Smooth muscle cell (in vitro differentiated cells): ENCODE results near the gene KCNQ1OT1. TPM values are rescaled to one million over a fixed set of nuclear protein-coding genes. Genes with fewer than 3 reads are reported as not detected.

ENCODE experiments used
- DNase-seq: peaks from one replicate; lab custom pipeline; 2025; ENCODE audit not compliant: unreplicated experiment; lab: John Stamatoyannopoulos, UW
- H2AFZ ChIP-seq: fragments of 200-600 bp; sonication (generic); 2 replicates; pipeline ENCODE4 v1.6.0; 2016; ENCODE audit warnings: antibody characterized with exemption, low read depth, mild to moderate bottlenecking
- H3F3A ChIP-seq: fragments of 200-600 bp; sonication (generic); 2 replicates; pipeline ENCODE4 v1.6.0; 2017; ENCODE audit warnings: antibody characterized with exemption, low read depth
- H3K27ac ChIP-seq: fragments of 200-600 bp; sonication (generic); 2 replicates; pipeline ENCODE4 v1.5.1; 2016; ENCODE audit warnings: low read depth, mild to moderate bottlenecking
- H3K27me3 ChIP-seq: fragments of 200-600 bp; sonication (generic); 2 replicates; pipeline ENCODE4 v1.6.1; 2016; ENCODE audit warnings: low read depth, mild to moderate bottlenecking
- H3K36me3 ChIP-seq: fragments of 200-600 bp; sonication (generic); 2 replicates; pipeline ENCODE4 v1.5.1; 2016; ENCODE audit warnings: low read depth
- H3K4me1 ChIP-seq: fragments of 200-600 bp; sonication (generic); 2 replicates; pipeline ENCODE4 v1.5.1; 2016; ENCODE audit warnings: low read depth
- H3K4me2 ChIP-seq: fragments of 200-600 bp; sonication (generic); 2 replicates; pipeline ENCODE4 v1.6.0; 2016; ENCODE audit warnings: mild to moderate bottlenecking
- H3K4me3 ChIP-seq: fragments of 200-600 bp; sonication (generic); 2 replicates; pipeline ENCODE4 v1.5.1; 2016; ENCODE audit warnings: mild to moderate bottlenecking
- H3K79me2 ChIP-seq: fragments of 200-600 bp; sonication (generic); 2 replicates; pipeline ENCODE4 v1.6.0; 2016; ENCODE audit warnings: low read depth, mild to moderate bottlenecking
- H3K9ac ChIP-seq: fragments of 200-600 bp; sonication (generic); 2 replicates; pipeline ENCODE4 v1.6.0; 2016; ENCODE audit warnings: low read depth
- H3K9me3 ChIP-seq: fragments of 200-600 bp; sonication (generic); replicated peaks from 2 replicates; pipeline ENCODE4 v1.5.1; 2016; ENCODE audit warnings: low read depth
- H4K20me1 ChIP-seq: fragments of 200-600 bp; sonication (generic); 2 replicates; pipeline ENCODE4 v1.6.0; 2016; ENCODE audit warnings: low read depth
- WGBS: methylation state at CpG from one replicate; pipeline ENCODE4 v1.1.7; 2016; ENCODE audit warnings: low lambda C conversion rate; 5-methylcytosine and 5-hydroxymethylcytosine counted together
- polyA plus RNA-seq: library from polyadenylated mRNA; unstranded; fragments of >200 nt; fragmentation: Nextera tagmentation; extraction: Ambion mirVana; gene quantifications from 2 replicates; pipeline ENCODE4 v1.2.1, GENCODE V29; 2016
- total RNA-seq: library from RNA; depleted of rRNA; stranded (reverse); fragments of >200 nt; gene quantifications from 2 replicates; pipeline ENCODE4 v1.2.3, GENCODE V29; 2014
- TF ChIP-seq, protein P1 (sequence below): fragments of 200-600 bp; sonication (generic); IDR thresholded peaks from 2 replicates; pipeline ENCODE4 v1.5.1; 2017; ENCODE audit warnings: borderline replicate concordance, mild to moderate bottlenecking, antibody characterized with exemption; ENCODE audit not compliant: insufficient read depth, poor library complexity, severe bottlenecking

Gene KCNQ1OT1
- total and polyA plus RNA-seq, 2 experiments from 2014 or later: 1.6 to 9.8 TPM

DNA sequence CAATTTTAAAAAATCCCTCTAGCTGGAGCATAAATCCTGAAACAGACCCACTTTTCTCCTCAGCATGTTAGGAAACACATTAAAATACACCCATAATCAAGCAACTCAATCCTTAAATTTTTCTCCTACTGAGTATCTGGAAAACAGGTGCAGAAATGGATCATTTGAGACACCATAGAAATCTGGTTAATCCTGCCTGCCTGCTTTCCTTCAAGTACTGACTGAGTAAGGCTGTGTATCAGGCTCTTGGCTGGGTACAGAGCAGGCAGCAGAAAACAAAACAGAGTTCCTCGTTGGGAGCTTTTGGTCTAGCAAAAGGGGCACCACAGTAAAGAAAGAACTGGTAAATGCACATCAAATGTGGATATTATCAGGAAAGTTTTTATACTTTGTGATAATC is 1.9 kb downstream of the KCNQ1OT1 start:
- peaks cover 69% of the 10 kb centered on the region for H3K79me2 ChIP-seq
- TF ChIP-seq, protein P1, sequence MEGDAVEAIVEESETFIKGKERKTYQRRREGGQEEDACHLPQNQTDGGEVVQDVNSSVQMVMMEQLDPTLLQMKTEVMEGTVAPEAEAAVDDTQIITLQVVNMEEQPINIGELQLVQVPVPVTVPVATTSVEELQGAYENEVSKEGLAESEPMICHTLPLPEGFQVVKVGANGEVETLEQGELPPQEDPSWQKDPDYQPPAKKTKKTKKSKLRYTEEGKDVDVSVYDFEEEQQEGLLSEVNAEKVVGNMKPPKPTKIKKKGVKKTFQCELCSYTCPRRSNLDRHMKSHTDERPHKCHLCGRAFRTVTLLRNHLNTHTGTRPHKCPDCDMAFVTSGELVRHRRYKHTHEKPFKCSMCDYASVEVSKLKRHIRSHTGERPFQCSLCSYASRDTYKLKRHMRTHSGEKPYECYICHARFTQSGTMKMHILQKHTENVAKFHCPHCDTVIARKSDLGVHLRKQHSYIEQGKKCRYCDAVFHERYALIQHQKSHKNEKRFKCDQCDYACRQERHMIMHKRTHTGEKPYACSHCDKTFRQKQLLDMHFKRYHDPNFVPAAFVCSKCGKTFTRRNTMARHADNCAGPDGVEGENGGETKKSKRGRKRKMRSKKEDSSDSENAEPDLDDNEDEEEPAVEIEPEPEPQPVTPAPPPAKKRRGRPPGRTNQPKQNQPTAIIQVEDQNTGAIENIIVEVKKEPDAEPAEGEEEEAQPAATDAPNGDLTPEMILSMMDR: no peak
- peaks cover 32% of the 10 kb centered on the region for H3K4me1 ChIP-seq
- H4K20me1 ChIP-seq: peaks cover 67% of the 10 kb centered on the region
- 38% methylated on average over 1 of the region's 1 CpG for WGBS
- H3F3A ChIP-seq: peaks cover 15% of the 10 kb centered on the region
- peak overlapping the region; percentile 61 for H3K4me3 ChIP-seq
- no peak for DNase-seq
- H3K9ac ChIP-seq: peak overlapping the region; percentile 89
- H3K27me3 ChIP-seq: no peaks in the 10 kb centered on the region
- no peaks in the 10 kb centered on the region for H3K36me3 ChIP-seq
- no peak overlapping the region for H2AFZ ChIP-seq
- H3K9me3 ChIP-seq: no peaks in the 10 kb centered on the region
- peak overlapping the region; percentile 83 for H3K4me2 ChIP-seq
- H3K27ac ChIP-seq: no peak overlapping the region

DNA sequence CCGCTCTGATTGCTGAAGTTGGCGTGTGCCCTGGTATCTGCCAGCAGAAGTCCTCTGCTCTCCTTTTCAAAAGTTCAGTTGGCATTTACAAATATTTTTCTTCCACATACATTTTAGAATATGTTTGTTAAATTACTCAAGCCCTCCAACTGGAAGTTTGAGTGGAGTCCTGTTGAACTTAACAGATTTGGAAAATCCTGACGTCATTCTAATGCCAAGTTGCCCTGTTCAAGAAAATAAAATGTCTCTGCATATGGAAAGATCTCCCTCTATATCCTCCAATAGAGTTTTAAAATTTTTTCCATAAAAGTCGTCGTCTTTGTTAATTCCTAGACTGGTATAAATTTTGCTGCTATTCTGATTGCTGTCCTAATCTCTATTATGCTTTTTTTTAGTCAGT is 3.3 kb downstream of the KCNQ1OT1 start:
- H3K4me2 ChIP-seq: peak overlapping the region; percentile 83
- H4K20me1 ChIP-seq: peaks cover 81% of the 10 kb centered on the region
- 86% methylated on average over 5 of the region's 5 CpGs for WGBS
- no peak for DNase-seq
- peaks cover 83% of the 10 kb centered on the region for H3K79me2 ChIP-seq
- H3K9me3 ChIP-seq: no peaks in the 10 kb centered on the region
- TF ChIP-seq, protein P1: no peak
- no peaks in the 10 kb centered on the region for H3K36me3 ChIP-seq
- peaks cover 45% of the 10 kb centered on the region for H3K4me1 ChIP-seq
- H3F3A ChIP-seq: peaks cover 6% of the 10 kb centered on the region
- H3K27me3 ChIP-seq: no peaks in the 10 kb centered on the region
- no peak overlapping the region for H2AFZ ChIP-seq
- H3K4me3 ChIP-seq: peak overlapping the region; percentile 61
- no peak overlapping the region for H3K27ac ChIP-seq
- H3K9ac ChIP-seq: peak overlapping the region; percentile 20

DNA sequence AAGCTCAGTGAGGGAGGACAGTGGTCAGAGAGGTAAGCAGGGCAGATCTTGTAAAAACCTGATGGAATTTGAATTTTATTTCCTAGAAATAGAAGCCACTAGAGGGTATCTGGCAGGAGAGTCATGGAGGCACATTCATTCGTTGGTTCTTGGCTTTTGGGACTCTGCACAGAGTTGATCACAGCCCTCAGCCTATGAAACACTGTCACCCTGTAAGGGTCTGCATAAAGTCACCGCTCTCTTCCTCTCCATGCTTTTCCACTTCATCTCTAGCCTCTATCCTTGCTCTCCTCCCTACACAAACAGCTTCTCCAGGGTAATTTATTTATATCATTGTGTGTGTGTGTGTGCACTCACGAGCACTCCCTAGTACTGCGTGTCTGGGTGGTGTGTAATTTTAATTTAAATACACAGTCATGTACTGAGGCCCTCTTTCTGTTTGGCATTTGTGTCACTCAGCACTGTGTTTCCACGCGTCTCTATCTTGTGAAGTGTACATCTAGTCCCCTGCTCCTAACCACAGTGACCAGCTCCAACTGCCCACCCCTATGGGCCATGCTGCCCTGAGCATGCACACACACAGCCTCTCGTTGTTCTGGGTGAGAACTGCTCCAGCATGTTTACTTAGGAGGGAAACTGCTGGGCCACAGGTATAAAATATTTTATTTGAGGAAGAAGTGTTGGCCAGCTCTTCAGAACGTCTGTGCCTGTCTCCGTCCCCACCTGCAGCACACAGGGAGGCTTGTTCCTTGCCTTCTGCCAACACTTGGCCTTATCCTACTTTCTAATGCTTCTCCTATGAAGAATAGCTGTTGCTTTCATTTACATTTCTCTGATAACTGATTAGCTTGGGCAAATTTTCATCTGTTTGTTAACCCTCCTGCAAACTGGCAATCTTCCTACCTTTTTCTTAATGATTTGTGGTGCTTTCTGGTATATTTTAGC is 4.5 kb downstream of the KCNQ1OT1 start:
- no peak overlapping the region for H2AFZ ChIP-seq
- H3K9ac ChIP-seq: peak overlapping the region; percentile 16
- TF ChIP-seq, protein P1: no peak
- peak overlapping the region; percentile 61 for H3K4me3 ChIP-seq
- H3K36me3 ChIP-seq: no peaks in the 10 kb centered on the region
- no peak for DNase-seq
- 78% methylated on average over 9 of the region's 9 CpGs for WGBS
- peaks cover 93% of the 10 kb centered on the region for H4K20me1 ChIP-seq
- H3K79me2 ChIP-seq: peaks cover 95% of the 10 kb centered on the region
- peak overlapping the region; percentile 83 for H3K4me2 ChIP-seq
- no peaks in the 10 kb centered on the region for H3K27me3 ChIP-seq
- no peak overlapping the region for H3K27ac ChIP-seq
- H3K4me1 ChIP-seq: peaks cover 49% of the 10 kb centered on the region
- H3F3A ChIP-seq: no peaks in the 10 kb centered on the region
- no peaks in the 10 kb centered on the region for H3K9me3 ChIP-seq
